Muscle layer of duodenum (tissue), 2 donors: ENCODE data around the gene RNF168.
"Not testable (repeated sequence)": the region's sequence is repeated elsewhere in the genome, so short reads cannot be mapped to it uniquely, and the experiment has no call there.

Source experiments
- H3K27ac ChIP-seq: one replicate; pipeline ENCODE4 v1.7.0; 2013; ENCODE audit warnings: mild to moderate bottlenecking, low read length
- H3K27me3 ChIP-seq: one replicate; pipeline ENCODE4 v1.7.0; 2013; ENCODE audit warnings: low read depth, mild to moderate bottlenecking, control low read depth, low read length
- H3K36me3 ChIP-seq, 2 donors: one replicate each; pipeline ENCODE4 v1.7.0; 2013; ENCODE audit warnings: low read length in 2 of 2, control low read depth in 1 of 2, mild to moderate bottlenecking in 1 of 2; ENCODE audit not compliant: insufficient read depth in 2 of 2, control insufficient read depth in 1 of 2
- H3K4me1 ChIP-seq, 2 donors: one replicate each; pipeline ENCODE4 v1.7.0; 2013; ENCODE audit warnings: low read length in 2 of 2, mild to moderate bottlenecking in 2 of 2, control low read depth in 1 of 2, moderate library complexity in 1 of 2; ENCODE audit not compliant: insufficient read depth in 2 of 2, control insufficient read depth in 1 of 2
- H3K4me3 ChIP-seq, 2 donors: one replicate each; pipeline ENCODE4 v1.7.0; 2013; ENCODE audit warnings: low read length in 2 of 2, low read depth in 1 of 2, mild to moderate bottlenecking in 1 of 2
- H3K9me3 ChIP-seq, 2 donors: one replicate each; pipeline ENCODE4 v1.7.0; 2013; ENCODE audit warnings: low read length in 2 of 2, control low read depth in 1 of 2, mild to moderate bottlenecking in 1 of 2; ENCODE audit not compliant: control insufficient read depth in 1 of 2
- donor health status: healthy.

RNF168 gene

DNA sequence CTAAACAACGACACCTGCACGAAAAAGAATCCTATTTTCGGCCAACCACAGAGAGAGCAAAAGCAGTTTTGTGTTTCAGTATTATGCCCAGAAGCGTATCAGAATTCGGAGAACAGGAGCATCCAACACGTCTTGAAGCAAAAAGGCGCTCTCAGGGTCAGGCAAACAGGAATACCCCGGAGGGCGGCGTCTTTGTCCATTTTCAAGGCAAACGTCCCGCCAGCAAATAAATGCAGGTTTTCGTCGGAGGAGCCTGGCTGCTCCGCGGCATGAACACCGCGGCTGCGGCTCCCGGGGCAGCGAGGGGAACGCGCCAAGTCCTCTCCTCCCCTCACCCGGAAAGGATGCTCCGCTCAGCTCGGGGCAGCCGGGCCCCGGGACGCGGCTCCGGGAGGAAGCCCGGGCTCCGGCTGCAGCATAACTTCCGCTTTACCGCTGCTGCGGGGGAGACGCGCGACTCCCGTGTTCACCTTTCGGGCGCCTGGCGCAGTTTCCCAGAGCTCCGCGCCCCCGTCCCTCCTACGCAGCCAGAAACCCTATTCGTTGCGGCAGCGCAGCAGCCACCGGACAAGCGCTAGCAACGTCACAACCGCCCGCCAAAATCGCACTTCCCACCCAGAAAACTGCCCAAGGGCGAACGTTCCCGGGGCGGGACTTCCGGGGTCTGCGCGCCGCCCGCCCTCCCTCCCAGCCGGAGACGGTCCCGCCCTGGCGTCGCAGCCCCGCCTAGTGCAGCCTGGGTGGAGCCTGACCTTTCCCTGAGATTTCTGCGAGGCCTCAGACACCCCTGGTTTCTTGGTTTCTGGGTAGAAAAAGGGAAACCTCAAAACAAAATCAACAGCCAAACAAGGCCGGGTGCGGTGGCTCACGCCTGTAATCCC is at the start of gene RNF168:
Gene RNF168, minus strand, starts transcription at position 573 of the 881 bp plus-strand sequence. CDS start 595 bp downstream, outside the sequence.
- Histone ChIP-seq H3K4me1 (peaks cover 0 to 26% of the 10 kb centered on the region in 2 donors), H3K9me3 (no peaks in the 10 kb centered on the region), H3K36me3 (peaks cover 0 to 9% of the 10 kb centered on the region in 2 donors), H3K27ac (peak within 1 kb of the TSS; percentile 91), H3K27me3 (no peaks in the 10 kb centered on the region), H3K4me3 (peak within 1 kb of the TSS; percentile 93 to 99)

DNA sequence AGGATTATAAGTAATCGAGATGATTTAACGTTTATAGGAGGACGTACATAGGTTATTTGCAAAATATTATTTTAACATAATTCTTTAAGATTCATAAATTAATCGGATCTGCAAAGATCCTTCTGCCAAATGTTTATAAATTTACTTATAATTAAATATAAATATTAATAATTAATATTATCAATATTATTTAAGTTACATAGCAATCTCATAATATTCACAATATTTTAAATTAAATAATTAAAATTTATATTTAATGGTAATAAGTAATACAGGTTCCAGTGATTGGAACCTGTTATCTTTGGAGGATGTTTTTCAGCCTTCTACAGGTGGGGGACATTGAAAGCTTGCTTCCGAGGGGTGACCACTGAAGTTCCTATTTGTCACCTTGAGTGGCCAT is 48.7 kb upstream of the RNF168 start:
- Histone ChIP-seq H3K36me3 (peaks cover 0 to 16% of the 10 kb centered on the region in 2 donors), H3K27ac (no peak overlapping the region), H3K27me3 (no peaks in the 10 kb centered on the region), H3K4me1 (no peaks in the 10 kb centered on the region), H3K4me3 (no peak overlapping the region), H3K9me3 (no peaks in the 10 kb centered on the region)

DNA sequence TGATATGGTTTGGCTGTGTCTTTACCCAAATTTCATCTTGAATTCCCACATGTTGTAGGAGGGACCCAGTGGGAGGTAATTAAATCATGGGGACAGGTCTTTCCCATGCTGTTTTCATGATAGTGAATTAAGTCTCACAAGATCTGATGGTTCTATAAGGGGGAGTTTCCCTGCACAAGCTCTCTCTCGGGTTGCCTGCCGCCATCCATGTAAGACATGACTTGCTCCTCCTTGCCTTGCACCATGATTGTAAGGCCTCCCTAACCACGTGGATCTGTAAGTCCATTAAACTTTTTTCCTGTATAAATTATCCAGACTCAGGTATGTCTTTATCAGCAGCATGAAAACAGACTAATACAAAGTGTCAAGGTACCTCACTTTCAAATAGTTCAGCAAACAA is 46.6 kb upstream of the RNF168 start:
- H3K9me3 ChIP-seq, H3K4me3 ChIP-seq, H3K27me3 ChIP-seq, H3K27ac ChIP-seq, H3K4me1 ChIP-seq: not testable (repeated sequence)
- peaks cover 0 to 16% of the 10 kb centered on the region in 2 donors for H3K36me3 ChIP-seq

DNA sequence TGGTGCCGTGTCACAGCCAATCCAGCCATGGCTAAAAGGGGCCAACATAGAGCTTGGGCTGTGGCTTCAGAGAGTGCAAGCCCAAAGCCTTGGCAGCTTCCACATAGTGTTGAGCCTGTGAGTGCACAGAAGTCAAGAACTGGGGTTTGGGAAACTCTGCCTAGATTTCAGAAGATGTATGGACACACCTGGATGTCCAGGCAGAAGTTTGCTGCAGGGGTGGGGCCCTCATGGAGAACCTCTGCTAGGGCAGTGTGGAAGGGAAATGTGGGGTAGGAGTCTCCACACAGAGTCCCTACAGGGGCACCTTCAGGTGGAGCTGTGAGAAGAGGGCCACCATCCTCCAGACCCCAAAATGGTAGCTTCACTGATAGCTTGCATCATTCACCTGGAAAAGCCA is 45.7 kb upstream of the RNF168 start:
- not testable (repeated sequence) for H3K4me1 ChIP-seq, H3K4me3 ChIP-seq, H3K27ac ChIP-seq, H3K27me3 ChIP-seq, H3K9me3 ChIP-seq
- peaks cover 0 to 12% of the 10 kb centered on the region in 2 donors for H3K36me3 ChIP-seq

GRCh38 chr3:196547067-196547466 is 43.5 kb upstream of the RNF168 start:
- Histone ChIP-seq H3K27ac (no peak overlapping the region), H3K4me3 (no peak overlapping the region), H3K27me3 (no peaks in the 10 kb centered on the region), H3K36me3 (no peaks in the 10 kb centered on the region), H3K4me1 (no peaks in the 10 kb centered on the region), H3K9me3 (no peaks in the 10 kb centered on the region)

DNA sequence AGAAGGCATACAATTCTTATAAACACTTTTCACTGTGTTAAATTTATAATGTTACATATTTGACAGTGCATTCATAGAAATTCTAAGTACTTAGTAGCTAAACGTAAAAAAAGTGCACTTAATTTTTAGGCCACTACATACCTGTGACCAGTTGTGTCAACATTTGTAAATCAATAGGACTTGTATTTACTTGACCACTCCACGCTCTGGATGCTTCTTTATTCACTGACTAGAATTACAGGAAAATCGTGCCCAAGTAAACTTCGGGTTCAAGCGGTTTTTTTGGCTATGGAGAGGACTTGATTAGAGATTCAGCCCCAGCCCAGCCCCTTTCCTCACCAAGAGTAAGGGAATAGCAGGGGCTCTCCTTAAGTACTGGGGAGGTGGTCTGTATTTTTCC is 43.0 kb upstream of the RNF168 start:
- Histone ChIP-seq H3K27ac (no peak overlapping the region), H3K27me3 (no peaks in the 10 kb centered on the region), H3K4me3 (no peak overlapping the region), H3K36me3 (no peaks in the 10 kb centered on the region), H3K4me1 (no peaks in the 10 kb centered on the region), H3K9me3 (no peaks in the 10 kb centered on the region)

- no peaks in the 10 kb centered on the region for H3K9me3 ChIP-seq
Measured at GRCh38 chr3:196544491-196544992, 41.0 kb upstream of the RNF168 start.

GRCh38 chr3:196541684-196542445 is 38.3 kb upstream of the RNF168 start:
- no peak overlapping the region for H3K27ac ChIP-seq

More at GRCh38 chr3:196544491-196544992, 41.0 kb upstream of the RNF168 start:
- no peak overlapping the region for H3K27ac ChIP-seq
- H3K4me1 ChIP-seq = no peaks in the 10 kb centered on the region
- no peaks in the 10 kb centered on the region for H3K27me3 ChIP-seq
- no peak overlapping the region for H3K4me3 ChIP-seq
- no peaks in the 10 kb centered on the region for H3K36me3 ChIP-seq

DNA sequence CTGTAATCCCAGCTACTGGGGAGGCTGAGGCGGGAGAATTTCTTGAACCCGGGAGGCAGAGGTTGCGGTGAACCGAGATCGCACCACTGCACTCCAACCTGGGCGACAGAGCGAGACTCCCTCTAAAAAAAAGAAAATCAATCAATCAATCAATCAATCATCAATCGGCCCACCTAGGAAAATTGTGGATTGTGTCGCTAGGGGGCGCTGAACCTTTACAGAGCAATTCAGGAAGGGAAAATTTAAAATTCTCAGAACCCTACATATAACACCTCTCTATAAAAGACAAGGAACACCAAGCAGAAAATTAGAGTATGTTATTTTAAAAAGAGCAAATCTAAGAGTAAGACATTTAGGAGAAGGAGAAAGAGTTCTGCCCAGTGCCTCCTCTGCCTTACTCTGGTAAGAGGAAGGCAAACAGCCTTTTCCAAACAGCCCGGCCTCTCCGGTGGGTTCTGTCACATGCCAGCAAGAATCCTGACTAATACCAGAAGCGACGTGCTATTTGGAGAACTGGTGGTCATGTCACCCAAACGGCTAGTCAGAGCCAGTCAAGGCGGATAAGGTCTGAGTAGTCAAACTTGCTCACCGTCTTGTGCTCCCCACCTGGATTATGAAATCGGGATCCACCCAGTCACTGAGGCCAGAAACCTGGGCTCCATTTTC is 33.9 kb upstream of the RNF168 start:
- no peak overlapping the region for H3K27ac ChIP-seq
- no peaks in the 10 kb centered on the region for H3K4me1 ChIP-seq
- H3K27me3 ChIP-seq = no peaks in the 10 kb centered on the region
- H3K4me3 ChIP-seq = no peak overlapping the region
- no peaks in the 10 kb centered on the region for H3K36me3 ChIP-seq
- no peaks in the 10 kb centered on the region for H3K9me3 ChIP-seq

More at GRCh38 chr3:196541684-196542445, 38.3 kb upstream of the RNF168 start:
- H3K4me3 ChIP-seq = no peak overlapping the region
- no peaks in the 10 kb centered on the region for H3K4me1 ChIP-seq
- no peaks in the 10 kb centered on the region for H3K27me3 ChIP-seq
- H3K36me3 ChIP-seq = no peaks in the 10 kb centered on the region
- H3K9me3 ChIP-seq = no peaks in the 10 kb centered on the region

- Histone ChIP-seq H3K9me3 (no peaks in the 10 kb centered on the region), H3K36me3 (no peaks in the 10 kb centered on the region), H3K4me3 (no peak overlapping the region), H3K4me1 (peaks cover 0 to 7% of the 10 kb centered on the region in 2 donors), H3K27ac (no peak overlapping the region), H3K27me3 (no peaks in the 10 kb centered on the region)
Measured at GRCh38 chr3:196533260-196533681, 29.7 kb upstream of the RNF168 start.

DNA sequence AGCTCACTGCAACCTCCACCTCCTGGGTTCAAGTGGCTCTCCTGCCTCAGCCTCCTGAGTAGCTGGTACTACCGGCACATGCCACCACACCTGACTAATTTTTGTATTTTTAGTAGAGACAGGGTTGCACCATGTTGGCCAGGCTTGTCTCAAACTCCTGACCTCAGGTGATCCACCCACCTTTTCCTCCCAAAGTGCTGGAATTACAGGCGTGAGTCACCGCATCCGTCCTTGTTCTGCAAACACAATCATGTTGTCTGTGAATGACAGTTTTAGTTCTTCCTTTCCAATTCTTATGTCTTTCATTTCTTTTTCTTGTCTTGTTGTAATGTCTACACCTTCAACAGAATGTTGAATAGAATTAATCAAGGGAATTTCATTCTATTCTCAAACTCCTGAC is 27.9 kb upstream of the RNF168 start:
- H3K36me3 ChIP-seq = no peaks in the 10 kb centered on the region
- H3K9me3 ChIP-seq = no peaks in the 10 kb centered on the region
- H3K27ac ChIP-seq = no peak overlapping the region
- no peak overlapping the region for H3K4me3 ChIP-seq
- peaks cover 0 to 7% of the 10 kb centered on the region in 2 donors for H3K4me1 ChIP-seq
- H3K27me3 ChIP-seq = no peaks in the 10 kb centered on the region
